IMR-90 (cell line): ENCODE results near the gene RECQL5. TPM values are rescaled to one million over a fixed set of nuclear protein-coding genes. Genes with fewer than 3 reads are reported as not detected.

Experiments used
- ATAC-seq: fragments of 200-7000 bp; cut with Tn5 transposase; 2 replicates; pipeline ENCODE4 v1.9.1; 2020; ENCODE audit warnings: low read depth, mild to moderate bottlenecking, moderate library complexity
- BruUV-seq: library from RNA; stranded (reverse); fragments of 400-500 nt; replicated peaks from 2 replicates; lab custom pipeline; 2021; lab: Mats Ljungman, UMichigan
- CTCF ChIA-PET: fragments of 300-600 bp; formaldehyde crosslinking; extraction: SDS; loops from one replicate; lab custom pipeline; 2021; ENCODE audit warnings: antibody characterized with exemption; lab: Yijun Ruan, JAX
- POLR2A ChIA-PET: fragments of 300-600 bp; sonication (Branson Sonifier 250); formaldehyde crosslinking; loops from one replicate; lab custom pipeline; 2022; ENCODE audit warnings: antibody characterized with exemption; ENCODE audit not compliant: unreplicated experiment; lab: Charles Lee
- DNase-seq: peaks from one replicate; pipeline ENCODE4 v3.0.0; 2013
- H2AFZ ChIP-seq: replicated peaks from 2 replicates; pipeline ENCODE3; 2013; ENCODE audit warnings: low read length, mild to moderate bottlenecking; ENCODE audit not compliant: poor library complexity
- H2AK5ac ChIP-seq: 2 replicates; pipeline ENCODE4 v1.6.1; 2013; ENCODE audit warnings: low read depth, low read length, inconsistent platforms
- H2AK9ac ChIP-seq: replicated peaks from 2 replicates; pipeline ENCODE3; 2013; ENCODE audit warnings: mild to moderate bottlenecking, low read depth, low read length, moderate library complexity; ENCODE audit not compliant: poor library complexity
- H2BK120ac ChIP-seq: 2 replicates; pipeline ENCODE4 v1.6.1; 2013; ENCODE audit warnings: low read depth, low read length, inconsistent platforms
- H2BK15ac ChIP-seq: 3 replicates; pipeline ENCODE4 v1.6.1; 2013; ENCODE audit warnings: low read depth, low read length, inconsistent platforms
- H2BK20ac ChIP-seq: 2 replicates; pipeline ENCODE4 v1.6.1; 2013; ENCODE audit warnings: low read depth, mild to moderate bottlenecking, inconsistent platforms, low read length, moderate library complexity
- H2BK5ac ChIP-seq: 2 replicates; pipeline ENCODE4 v1.6.1; 2013; ENCODE audit warnings: mild to moderate bottlenecking, low read depth, low read length, inconsistent platforms; ENCODE audit not compliant: poor library complexity, severe bottlenecking
- H3K14ac ChIP-seq: replicated peaks from 2 replicates; pipeline ENCODE4 v1.6.1; 2013; ENCODE audit warnings: low read depth, low read length, inconsistent platforms
- H3K18ac ChIP-seq: 2 replicates; pipeline ENCODE4 v1.6.1; 2013; ENCODE audit warnings: low read depth, low read length, control low read depth
- H3K23ac ChIP-seq: 2 replicates; pipeline ENCODE4 v1.6.1; 2013; ENCODE audit warnings: low read depth, low read length, inconsistent platforms
- H3K27ac ChIP-seq: 2 replicates; pipeline ENCODE4 v1.5.1; 2013; ENCODE audit warnings: mild to moderate bottlenecking, control low read depth, low read length; ENCODE audit not compliant: insufficient read depth
- H3K27me3 ChIP-seq: 2 replicates; pipeline ENCODE4 v1.6.1; 2013; ENCODE audit warnings: low read length; ENCODE audit not compliant: control insufficient read depth, insufficient read depth
- H3K36me3 ChIP-seq: 2 replicates; pipeline ENCODE4 v1.6.1; 2013; ENCODE audit warnings: low read length, mixed read lengths; ENCODE audit not compliant: control insufficient read depth, insufficient read depth
- H3K4ac ChIP-seq: 2 replicates; pipeline ENCODE4 v1.6.1; 2013; ENCODE audit warnings: low read depth, low read length, inconsistent platforms
- H3K4me1 ChIP-seq: 2 replicates; pipeline ENCODE4 v1.6.1; 2013; ENCODE audit warnings: low read length, mixed read lengths; ENCODE audit not compliant: control insufficient read depth, insufficient read depth
- H3K4me2 ChIP-seq: 2 replicates; pipeline ENCODE4 v1.6.1; 2013; ENCODE audit warnings: low read depth, mild to moderate bottlenecking, control low read depth, low read length, moderate library complexity
- H3K4me3 ChIP-seq: 2 replicates; pipeline ENCODE4 v1.5.1; 2013; ENCODE audit warnings: low read depth, mild to moderate bottlenecking, control low read depth, low read length, moderate library complexity; ENCODE audit not compliant: insufficient read depth
- H3K56ac ChIP-seq: 2 replicates; pipeline ENCODE4 v1.6.1; 2013; ENCODE audit warnings: low read length, inconsistent platforms; ENCODE audit not compliant: insufficient read depth; ENCODE audit errors: extremely low read depth
- H3K79me1 ChIP-seq, 2 experiments: 2 replicates each; pipeline ENCODE4 v1.6.1; 2013; ENCODE audit warnings: low read length in 2 of 2, inconsistent platforms in 1 of 2, low read depth in 1 of 2
- H3K9ac ChIP-seq: 2 replicates; pipeline ENCODE4 v1.6.1; 2013; ENCODE audit warnings: low read depth, low read length, control low read depth
- H3K9me1 ChIP-seq: 2 replicates; pipeline ENCODE4 v1.6.1; 2013; ENCODE audit warnings: low read length, inconsistent platforms; ENCODE audit not compliant: insufficient read depth
- H3K9me3 ChIP-seq: 2 replicates; pipeline ENCODE4 v1.6.1; 2013; ENCODE audit warnings: low read length; ENCODE audit not compliant: control insufficient read depth, insufficient read depth
- H4K20me1 ChIP-seq: 2 replicates; pipeline ENCODE4 v1.6.1; 2013; ENCODE audit warnings: low read length, inconsistent platforms; ENCODE audit not compliant: insufficient read depth
- H4K5ac ChIP-seq: 2 replicates; pipeline ENCODE4 v1.6.1; 2013; ENCODE audit warnings: mild to moderate bottlenecking, low read depth, low read length, control low read depth
- H4K8ac ChIP-seq, 2 experiments: 2 replicates each; pipeline ENCODE4 v1.6.1; 2013; ENCODE audit warnings: low read depth in 2 of 2, low read length in 2 of 2, control low read depth in 1 of 2, inconsistent platforms in 1 of 2
- H4K91ac ChIP-seq: 2 replicates; pipeline ENCODE4 v1.6.1; 2013; ENCODE audit warnings: low read depth, low read length, inconsistent platforms; ENCODE audit not compliant: insufficient read depth
- BHLHE40 ChIP-seq: fragments of 150-350 bp; IDR thresholded peaks from 2 replicates; pipeline ENCODE4 v1.6.1; 2016; ENCODE audit warnings: mild to moderate bottlenecking, low read depth, low read length
- CEBPB ChIP-seq: IDR thresholded peaks from 2 replicates; pipeline ENCODE4 v1.6.1; 2012; ENCODE audit warnings: low read depth, low read length, improper control_type of control experiment
- CHD1 ChIP-seq: IDR thresholded peaks from 2 replicates; pipeline ENCODE4 v1.6.1; 2012; ENCODE audit warnings: low read depth, low read length, improper control_type of control experiment
- ELK1 ChIP-seq: fragments of 150-350 bp; IDR thresholded peaks from 2 replicates; pipeline ENCODE4 v1.6.1; 2016; ENCODE audit warnings: low read depth, mild to moderate bottlenecking, low read length, moderate library complexity, borderline replicate concordance
- FOS ChIP-seq: fragments of 150-350 bp; IDR thresholded peaks from 2 replicates; pipeline ENCODE4 v1.6.1; 2016; ENCODE audit warnings: low read depth, low read length
- MAFK ChIP-seq: IDR thresholded peaks from 2 replicates; pipeline ENCODE4 v1.6.1; 2012; ENCODE audit warnings: low read depth, low read length, improper control_type of control experiment
- MAZ ChIP-seq: IDR thresholded peaks from 2 replicates; pipeline ENCODE4 v1.6.1; 2012; ENCODE audit warnings: low read depth, mild to moderate bottlenecking, low read length, improper control_type of control experiment, moderate library complexity, borderline replicate concordance
- NFE2L2 ChIP-seq: fragments of 150-350 bp; IDR thresholded peaks from 2 replicates; pipeline ENCODE4 v1.6.1; 2016; ENCODE audit warnings: low read depth, mild to moderate bottlenecking, low read length
- POLR2A ChIP-seq: IDR thresholded peaks from 2 replicates; pipeline ENCODE4 v1.6.1; 2012; ENCODE audit warnings: mild to moderate bottlenecking, low read depth, low read length
- RAD21 ChIP-seq: IDR thresholded peaks from 2 replicates; pipeline ENCODE4 v1.6.1; 2012; ENCODE audit warnings: low read length, improper control_type of control experiment
- RCOR1 ChIP-seq: IDR thresholded peaks from 2 replicates; pipeline ENCODE4 v1.6.1; 2012; ENCODE audit warnings: mild to moderate bottlenecking, low read length, improper control_type of control experiment; ENCODE audit not compliant: insufficient replicate concordance
- RFX5 ChIP-seq: IDR thresholded peaks from 2 replicates; pipeline ENCODE4 v1.8.0; 2012; ENCODE audit warnings: low read depth, mild to moderate bottlenecking, low read length, moderate library complexity
- SMC3 ChIP-seq: fragments of 150-350 bp; IDR thresholded peaks from 2 replicates; pipeline ENCODE4 v1.6.1; 2016; ENCODE audit warnings: low read depth, mild to moderate bottlenecking, antibody characterized with exemption, low read length, moderate library complexity
- WGBS, 2 experiments: methylation state at CpG; one replicate each; pipeline versions ENCODE4 v1.1.5 to v1.1.7; 2013; ENCODE audit warnings: missing lambda C conversion rate in 2 of 2; ENCODE audit not compliant: insufficient read length in 1 of 2; ENCODE audit errors: extremely low coverage in 2 of 2; 5-methylcytosine and 5-hydroxymethylcytosine counted together
- dilution Hi-C: fragments of 300-500 bp; cut with HindIII; formaldehyde crosslinking; loops from one replicate; pipeline ENCODE4 v1.14.3; 2018; ENCODE audit warnings: low sequenced_read_pairs; ENCODE audit not compliant: unreplicated experiment
- in situ Hi-C: fragments of 300-500 bp; cut with MboI; formaldehyde crosslinking; loops from 3 replicates; pipeline ENCODE4 v1.14.3; 2019; ENCODE audit warnings: low sequenced_read_pairs, inconsistent platforms, mixed read lengths
- intact Hi-C: fragments of 100-400 bp; cut with micrococcal nuclease; formaldehyde crosslinking; loops from 2 replicates; pipeline ENCODE4 v1.10.0; 2022
- polyA plus RNA-seq, 3 experiments: library from polyadenylated mRNA; depleted of rRNA; stranded (reverse); fragments of >200 nt; gene quantifications; 2 replicates each; pipeline ENCODE4 v1.2.3, GENCODE V29; 2012; ENCODE audit warnings: low replicate concordance in 1 of 3
- total RNA-seq: library from RNA; depleted of rRNA; stranded (reverse); fragments of >200 nt; gene quantifications from 2 replicates; pipeline ENCODE4 v1.2.3, GENCODE V29; 2012
- TF ChIP-seq, protein P1 (sequence below): conservative IDR thresholded peaks from 2 replicates; pipeline ENCODE4 v1.5.1; 2012; ENCODE audit warnings: mild to moderate bottlenecking, low read depth, low read length, improper control_type of control experiment

The RECQL5 gene
- total and polyA plus RNA-seq, 2 of the 4 experiments (the other 2 are of a cell fraction): 7.3 to 23.7 TPM

- Histone ChIP-seq H3K56ac (no peak overlapping the region), H2BK120ac (no peak overlapping the region), H2BK15ac (no peak overlapping the region), H3K4ac (no peak overlapping the region), H2BK5ac (no peak overlapping the region), H2AK5ac (no peak overlapping the region), H4K8ac (no peak overlapping the region), H2AFZ (peak overlapping the region; percentile 86), H3K9ac (no peak overlapping the region), H3K27ac (no peak overlapping the region), H3K36me3 (no peaks in the 10 kb centered on the region), H3K18ac (no peak overlapping the region), H3K27me3 (peaks cover 26% of the 10 kb centered on the region), H4K91ac (no peak overlapping the region), H3K23ac (no peak overlapping the region), H4K5ac (no peak overlapping the region), H3K9me3 (peaks cover 2% of the 10 kb centered on the region; the same call in 1 of the 2 replicates), H3K9me1 (no peaks in the 10 kb centered on the region), H2BK20ac (no peak overlapping the region), H4K20me1 (no peaks in the 10 kb centered on the region; the same call in 1 of the 2 replicates), H3K4me2 (no peak overlapping the region; the same call in 1 of the 2 replicates), H3K4me1 (no peaks in the 10 kb centered on the region), H2AK9ac (peak overlapping the region; percentile 55), H3K14ac (no peak overlapping the region), H3K4me3 (peak overlapping the region; percentile 9; the same call in 1 of the 2 replicates), H3K79me1 (no peaks in the 10 kb centered on the region)
- DNase-seq (no peak), ATAC-seq (no peak; the same call in 1 of the 2 replicates)
- in situ Hi-C loops (no loop called here), dilution Hi-C loops (no loop called here), intact Hi-C loops (loop anchor here (1.0 to 2.0 kb wide), 3 partner anchors 42 to 162 kb away; partner anchors contain the start of gene TSEN54)
- BruUV-seq: no TSS peak
- ChIA-PET CTCF (no interaction called here), POLR2A (no interaction called here)
- TF ChIP-seq CEBPB (no peak), NFE2L2 (no peak), ELK1 (no peak), BHLHE40 (no peak), SMC3 (no peak), CHD1 (no peak), MAZ (no peak), RCOR1 (no peak), RAD21 (no peak), POLR2A (no peak), FOS (no peak), RFX5 (no peak), MAFK (no peak)
- TF ChIP-seq, protein P1, sequence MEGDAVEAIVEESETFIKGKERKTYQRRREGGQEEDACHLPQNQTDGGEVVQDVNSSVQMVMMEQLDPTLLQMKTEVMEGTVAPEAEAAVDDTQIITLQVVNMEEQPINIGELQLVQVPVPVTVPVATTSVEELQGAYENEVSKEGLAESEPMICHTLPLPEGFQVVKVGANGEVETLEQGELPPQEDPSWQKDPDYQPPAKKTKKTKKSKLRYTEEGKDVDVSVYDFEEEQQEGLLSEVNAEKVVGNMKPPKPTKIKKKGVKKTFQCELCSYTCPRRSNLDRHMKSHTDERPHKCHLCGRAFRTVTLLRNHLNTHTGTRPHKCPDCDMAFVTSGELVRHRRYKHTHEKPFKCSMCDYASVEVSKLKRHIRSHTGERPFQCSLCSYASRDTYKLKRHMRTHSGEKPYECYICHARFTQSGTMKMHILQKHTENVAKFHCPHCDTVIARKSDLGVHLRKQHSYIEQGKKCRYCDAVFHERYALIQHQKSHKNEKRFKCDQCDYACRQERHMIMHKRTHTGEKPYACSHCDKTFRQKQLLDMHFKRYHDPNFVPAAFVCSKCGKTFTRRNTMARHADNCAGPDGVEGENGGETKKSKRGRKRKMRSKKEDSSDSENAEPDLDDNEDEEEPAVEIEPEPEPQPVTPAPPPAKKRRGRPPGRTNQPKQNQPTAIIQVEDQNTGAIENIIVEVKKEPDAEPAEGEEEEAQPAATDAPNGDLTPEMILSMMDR: no peak
- WGBS, 2 experiments: 8% methylated on average over 37 of the region's 49 CpGs; no CpG with 5 or more reads in 1 of the 2 experiments
Observed at GRCh38 chr17:75588596-75589011, 78.3 kb downstream of the RECQL5 start.
